Fibroblast of skin of left biceps (primary cell): ENCODE measurements around the gene SLC4A5.

Experiments used
- DNase-seq, 2 experiments: peaks; one replicate each; pipeline ENCODE4 v3.0.0-alpha.2; 2013; ENCODE audit warnings: low read depth in 2 of 2

SLC4A5 gene

DNA sequence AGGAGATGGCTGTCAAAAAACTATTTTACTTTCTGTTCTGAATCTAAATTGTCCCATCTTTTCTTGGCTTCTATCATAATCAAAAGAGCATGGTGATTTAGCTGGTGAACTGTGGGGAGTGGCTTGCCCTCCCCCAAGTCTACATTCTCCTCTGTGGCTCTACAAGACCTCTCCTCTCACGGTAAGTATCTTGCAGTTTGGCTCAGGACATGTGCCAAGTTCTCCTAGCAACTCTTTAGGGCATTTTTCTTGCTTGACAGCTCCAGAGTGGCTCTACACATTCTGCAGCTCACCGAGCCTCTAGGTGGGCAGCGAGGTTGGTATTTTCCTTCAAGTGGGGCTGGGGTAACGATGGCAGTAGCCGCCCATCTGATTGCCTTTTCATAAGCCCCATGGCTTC lies 29.1 kb downstream of the SLC4A5 start:
- no peak for DNase-seq

- no peak for DNase-seq
These were observed 29.7 kb downstream of the SLC4A5 start for GRCh38 chr2:74313497-74313896.

DNA sequence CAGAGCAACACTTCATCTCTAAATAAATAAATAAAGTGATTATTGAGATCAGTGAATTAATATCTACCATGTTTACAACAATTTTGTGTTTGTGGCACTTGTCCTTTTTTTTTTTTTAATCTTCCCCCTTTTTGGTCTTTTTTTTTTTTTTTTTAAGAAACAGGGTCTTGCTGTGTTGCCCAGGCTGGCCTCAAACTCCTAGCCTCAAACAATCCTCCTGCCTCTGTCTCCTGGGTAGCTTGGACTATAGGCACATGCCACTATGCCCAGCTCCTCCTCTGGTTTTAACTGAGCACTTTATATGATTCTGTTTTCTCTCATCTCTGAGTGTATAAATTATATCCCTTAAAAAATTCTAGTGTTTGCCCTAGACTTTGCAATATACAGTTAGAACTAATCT lies 30.3 kb downstream of the SLC4A5 start:
- no peak for DNase-seq

DNA sequence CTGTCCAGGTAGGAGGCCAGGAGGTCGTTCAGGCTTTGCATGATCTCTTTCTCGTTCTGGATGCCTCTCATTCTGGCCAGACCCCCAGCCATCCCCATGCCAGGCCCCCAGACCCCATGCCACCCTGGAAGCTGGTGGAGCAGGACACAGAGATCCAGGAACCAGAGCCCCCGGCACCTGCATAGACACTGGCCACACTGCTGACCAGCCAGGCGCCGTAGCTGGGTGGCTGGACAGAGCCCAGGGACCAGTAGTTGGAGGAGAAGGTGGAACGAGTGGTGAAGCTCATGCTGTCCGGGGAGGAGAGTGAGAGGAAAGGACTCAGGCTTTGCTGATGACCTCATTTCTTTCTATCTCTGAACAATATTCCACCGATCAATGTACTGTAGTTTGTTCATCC lies 35.5 kb downstream of the SLC4A5 start:
- no peak for DNase-seq

DNA sequence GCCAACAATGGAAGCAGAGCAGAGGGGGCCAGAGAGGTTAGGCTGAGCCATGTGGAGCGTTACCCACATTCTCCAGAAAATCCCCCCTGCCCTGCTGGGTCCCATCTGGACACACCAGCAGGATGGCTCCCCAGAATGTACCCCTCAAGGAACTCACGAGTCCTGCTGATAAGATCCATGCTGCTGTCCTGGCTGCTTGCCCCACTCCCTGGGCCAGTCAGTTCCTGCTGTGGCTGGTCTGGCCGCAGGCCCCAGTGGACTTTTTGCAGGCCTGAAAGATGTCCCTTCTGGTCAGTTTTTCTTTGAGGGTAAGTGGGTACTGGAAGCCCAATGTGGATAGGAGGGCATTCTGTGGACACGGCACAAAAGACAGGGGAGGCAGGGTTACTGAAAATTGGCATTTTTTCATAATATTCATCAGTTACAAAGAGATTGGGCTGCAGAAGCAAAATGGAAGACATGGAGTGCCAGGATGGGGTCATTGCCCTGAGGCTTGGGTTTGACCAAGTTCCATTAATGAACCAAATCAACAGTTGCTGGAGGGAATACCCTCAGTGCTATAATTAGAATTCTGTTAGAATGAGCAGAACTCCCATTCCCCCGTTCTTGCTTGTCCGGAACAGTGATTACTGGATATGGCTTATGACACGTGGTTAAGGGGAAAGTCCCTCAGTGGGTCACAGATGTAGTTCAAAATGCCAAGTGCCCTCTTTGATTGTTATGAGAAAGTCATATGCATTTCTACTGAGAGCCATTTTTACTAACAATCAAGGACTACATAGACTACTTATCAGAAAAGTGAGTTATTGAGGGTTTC lies 38.7 kb downstream of the SLC4A5 start:
- no peak for DNase-seq

GRCh38 chr2:74302865-74303264 lies 40.4 kb downstream of the SLC4A5 start:
- DNase-seq, result no peak

DNA sequence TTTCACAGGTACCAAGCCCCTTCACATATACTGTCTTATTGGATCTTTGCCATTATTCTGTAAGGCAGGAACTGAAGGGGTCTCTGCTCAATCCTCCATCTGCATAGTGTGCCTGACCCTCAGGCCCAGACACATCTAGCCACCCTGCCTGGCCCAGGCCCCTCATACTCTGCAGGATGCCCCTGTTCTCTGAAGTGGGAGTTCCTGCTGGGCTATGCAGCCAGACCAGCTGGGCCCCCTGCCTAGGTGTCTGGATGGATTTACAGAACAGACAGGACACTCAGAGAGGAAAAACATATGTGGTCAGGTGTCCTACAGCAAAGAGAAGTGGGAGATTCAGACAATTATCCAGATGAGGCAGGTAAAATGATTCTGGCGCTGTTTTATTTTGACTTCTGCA lies 42.0 kb downstream of the SLC4A5 start:
- no peak for DNase-seq

DNA sequence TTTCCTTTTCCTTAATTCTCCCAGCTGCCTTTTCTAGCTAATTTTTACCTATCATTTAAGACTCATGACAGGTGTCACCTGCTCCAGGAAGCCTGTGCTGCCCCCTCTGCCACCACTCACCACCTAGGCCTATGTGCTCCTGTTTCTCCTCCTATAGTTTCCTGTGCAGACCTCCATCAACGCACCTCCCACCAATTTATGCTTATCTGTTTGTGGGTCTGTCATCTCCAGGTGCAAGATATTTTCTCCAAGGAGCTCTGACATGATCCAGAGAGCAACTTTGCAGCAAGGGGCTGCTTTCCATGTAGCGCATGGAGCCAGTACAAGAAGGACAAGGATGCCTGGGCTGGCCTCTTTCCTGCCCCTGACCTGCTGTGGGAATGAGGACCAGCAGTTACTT lies 42.7 kb downstream of the SLC4A5 start:
- DNase-seq, result no peak

DNA sequence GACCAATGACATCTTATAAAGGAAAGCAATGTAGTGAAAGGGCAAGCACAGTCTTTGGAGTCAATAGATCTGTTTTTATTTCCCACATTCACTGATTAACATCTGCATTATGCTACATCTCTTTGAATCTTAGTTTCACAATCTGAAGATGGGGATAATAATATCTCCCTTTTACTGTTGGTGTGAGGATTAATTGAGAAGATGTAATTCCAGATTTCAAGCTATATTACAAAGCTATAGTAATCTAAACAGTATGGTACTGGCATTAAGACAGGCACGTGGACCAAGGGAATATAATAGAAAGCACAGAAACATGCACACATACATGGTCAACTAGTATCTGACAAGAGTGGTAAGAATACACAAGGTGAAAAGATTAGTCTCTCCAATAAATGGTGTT lies 45.3 kb downstream of the SLC4A5 start:
- no peak for DNase-seq

DNA sequence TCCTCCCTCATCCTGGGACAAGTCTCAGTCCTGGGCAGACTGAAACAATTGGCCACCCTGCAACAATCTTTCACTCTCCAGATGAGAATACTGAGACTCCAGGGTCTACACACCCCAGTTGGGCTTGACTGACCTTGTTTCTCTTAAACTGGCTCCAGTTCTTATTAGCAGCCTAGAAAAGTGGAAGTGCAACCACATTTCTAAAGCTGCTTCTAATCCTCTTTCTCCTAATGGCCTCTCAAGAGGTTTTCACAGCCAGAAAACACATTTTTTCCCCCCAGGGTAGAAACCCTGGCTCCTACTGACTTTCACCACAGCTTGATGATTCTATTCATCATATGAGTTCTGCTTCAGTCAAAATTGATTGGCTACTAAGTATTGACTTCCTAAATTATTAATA lies 45.8 kb downstream of the SLC4A5 start:
- DNase-seq, result no peak

GRCh38 chr2:74293191-74293991 lies 49.8 kb downstream of the SLC4A5 start:
- no peak for DNase-seq

GRCh38 chr2:74292751-74293150 lies 50.5 kb downstream of the SLC4A5 start:
- no peak for DNase-seq

- DNase-seq, result no peak
These were observed 51.2 kb downstream of the SLC4A5 start for GRCh38 chr2:74291886-74292621.

DNA sequence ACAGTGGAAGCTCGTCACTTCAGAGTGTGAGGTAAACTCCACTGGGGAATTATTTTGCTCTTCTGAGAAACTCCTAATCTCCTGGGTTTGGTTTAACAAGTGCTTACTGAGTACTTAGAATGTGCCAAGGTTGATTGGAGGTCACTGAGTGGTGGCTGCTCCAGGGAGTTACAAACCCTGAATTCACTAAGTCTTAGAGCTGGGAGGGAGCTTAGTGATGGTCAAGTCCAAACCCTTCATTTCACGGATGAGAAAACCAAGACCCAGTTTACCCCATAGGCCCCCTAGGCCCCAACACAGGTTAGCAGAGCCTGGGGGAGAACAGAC lies 52.0 kb downstream of the SLC4A5 start:
- no peak for DNase-seq

- no peak for DNase-seq
These were observed 52.6 kb downstream of the SLC4A5 start for GRCh38 chr2:74290466-74291217.

DNA sequence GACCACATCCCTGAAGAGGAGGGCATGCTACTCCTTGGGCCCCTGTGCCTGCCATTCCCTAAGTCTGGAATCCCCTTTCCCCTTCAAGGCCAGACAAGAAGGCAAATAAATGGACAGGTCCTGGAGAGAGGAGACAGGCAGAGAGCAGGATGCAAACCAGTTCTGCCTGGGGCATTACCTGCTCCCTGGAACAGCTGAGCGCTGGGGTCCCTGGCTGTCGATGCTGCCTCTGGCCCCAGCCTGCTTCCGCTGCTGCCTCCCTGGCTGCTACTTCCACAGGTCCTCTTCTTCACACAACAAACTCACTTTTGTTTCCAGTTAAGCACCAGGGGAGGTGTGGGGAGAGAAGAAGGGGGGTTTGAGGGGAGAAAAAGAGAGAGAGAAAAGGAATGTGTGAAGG lies 53.1 kb downstream of the SLC4A5 start:
- DNase-seq, result no peak

DNA sequence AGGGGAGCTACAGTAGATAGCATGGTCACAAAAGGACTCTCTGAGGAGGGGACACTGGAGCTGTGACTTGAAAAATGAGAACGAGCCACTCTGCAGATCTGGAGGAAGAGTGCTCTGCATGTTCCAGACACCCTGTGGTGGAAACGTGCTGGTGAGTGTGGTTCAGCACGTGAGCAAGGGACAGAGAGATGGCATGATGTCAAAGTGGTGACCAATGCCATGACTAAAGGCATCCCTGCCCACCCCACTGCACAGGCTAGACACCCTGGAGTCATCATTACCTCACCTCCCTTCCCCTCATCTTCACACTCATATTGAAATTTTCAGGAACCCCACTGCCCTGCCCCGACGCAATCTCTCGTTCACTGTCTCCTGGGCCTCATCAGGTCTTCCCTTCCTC lies 56.5 kb downstream of the SLC4A5 start:
- DNase-seq, result no peak

- DNase-seq, result no peak
These were observed 61.9 kb downstream of the SLC4A5 start for GRCh38 chr2:74281141-74281975.

- DNase-seq, result no peak
These were observed 64.5 kb downstream of the SLC4A5 start for GRCh38 chr2:74278694-74279093.

GRCh38 chr2:74278176-74278575 lies 65.0 kb downstream of the SLC4A5 start:
- DNase-seq, result no peak

DNA sequence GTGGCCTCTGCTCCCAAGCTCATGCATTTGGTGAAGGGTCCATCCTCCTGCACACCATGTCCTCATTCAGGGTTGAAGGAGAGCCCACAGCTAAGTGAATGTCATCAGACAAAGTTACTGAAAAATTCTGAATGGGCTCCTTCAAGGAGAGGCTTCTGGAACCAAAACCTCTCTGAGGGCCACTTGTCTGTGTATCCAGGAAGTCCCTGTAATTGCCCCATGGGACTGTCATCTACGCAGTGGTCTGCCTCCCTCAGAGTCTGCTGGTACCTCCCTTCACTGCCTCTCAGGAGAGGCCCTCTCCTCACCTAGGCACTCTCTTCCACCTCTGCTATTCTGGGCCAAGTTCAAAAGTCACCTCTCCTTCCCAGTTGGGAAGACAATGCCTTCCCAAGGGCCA lies 68.0 kb downstream of the SLC4A5 start:
- no peak for DNase-seq
